NCI-H2196 (cell line): ENCODE measurements around the gene ARHGAP21.

Experiments
- DNase-seq: peaks from one replicate; lab custom pipeline; 2025; ENCODE audit not compliant: unreplicated experiment; lab: John Stamatoyannopoulos, UW

Gene ARHGAP21

GRCh38 chr10:24579906-24580305 is 143.8 kb downstream of the ARHGAP21 start:
- no peak for DNase-seq

GRCh38 chr10:24579448-24579847 is 144.2 kb downstream of the ARHGAP21 start:
- DNase-seq, result no peak

GRCh38 chr10:24575481-24576002 is 148.1 kb downstream of the ARHGAP21 start:
- DNase-seq, result no peak

- DNase-seq, result no peak
Measured at GRCh38 chr10:24574578-24575155, 149.0 kb downstream of the ARHGAP21 start.

- DNase-seq, result no peak
Measured at GRCh38 chr10:24574161-24574560, 149.5 kb downstream of the ARHGAP21 start.

GRCh38 chr10:24571870-24572450 is 151.7 kb downstream of the ARHGAP21 start:
- DNase-seq, result no peak

- no peak for DNase-seq
Measured at GRCh38 chr10:24570658-24571426, 152.8 kb downstream of the ARHGAP21 start.

GRCh38 chr10:24569828-24570657 is 153.6 kb downstream of the ARHGAP21 start:
- no peak for DNase-seq

GRCh38 chr10:24569330-24569796 is 154.3 kb downstream of the ARHGAP21 start:
- DNase-seq, result no peak

GRCh38 chr10:24568042-24568441 is 155.6 kb downstream of the ARHGAP21 start:
- no peak for DNase-seq

- no peak for DNase-seq
Measured at GRCh38 chr10:24561453-24561852, 162.2 kb downstream of the ARHGAP21 start.

- DNase-seq, result peak; percentile 36
Measured at GRCh38 chr10:24556750-24557742, 166.6 kb downstream of the ARHGAP21 start.

- no peak for DNase-seq
Measured at GRCh38 chr10:24556126-24556749, 167.4 kb downstream of the ARHGAP21 start.

- DNase-seq, result no peak
Measured at GRCh38 chr10:24554036-24554435, 169.7 kb downstream of the ARHGAP21 start.

GRCh38 chr10:24553051-24553612 is 170.6 kb downstream of the ARHGAP21 start:
- DNase-seq, result no peak

- DNase-seq, result no peak
Measured at GRCh38 chr10:24552346-24553016, 171.2 kb downstream of the ARHGAP21 start.

GRCh38 chr10:24551161-24551560 is 172.5 kb downstream of the ARHGAP21 start:
- DNase-seq, result no peak

GRCh38 chr10:24550680-24551079 is 173.0 kb downstream of the ARHGAP21 start:
- no peak for DNase-seq

GRCh38 chr10:24545585-24545984 is 178.1 kb downstream of the ARHGAP21 start:
- no peak for DNase-seq
